Measurements from ENCODE around the gene SH2B2.

SH2B2 gene

DNA sequence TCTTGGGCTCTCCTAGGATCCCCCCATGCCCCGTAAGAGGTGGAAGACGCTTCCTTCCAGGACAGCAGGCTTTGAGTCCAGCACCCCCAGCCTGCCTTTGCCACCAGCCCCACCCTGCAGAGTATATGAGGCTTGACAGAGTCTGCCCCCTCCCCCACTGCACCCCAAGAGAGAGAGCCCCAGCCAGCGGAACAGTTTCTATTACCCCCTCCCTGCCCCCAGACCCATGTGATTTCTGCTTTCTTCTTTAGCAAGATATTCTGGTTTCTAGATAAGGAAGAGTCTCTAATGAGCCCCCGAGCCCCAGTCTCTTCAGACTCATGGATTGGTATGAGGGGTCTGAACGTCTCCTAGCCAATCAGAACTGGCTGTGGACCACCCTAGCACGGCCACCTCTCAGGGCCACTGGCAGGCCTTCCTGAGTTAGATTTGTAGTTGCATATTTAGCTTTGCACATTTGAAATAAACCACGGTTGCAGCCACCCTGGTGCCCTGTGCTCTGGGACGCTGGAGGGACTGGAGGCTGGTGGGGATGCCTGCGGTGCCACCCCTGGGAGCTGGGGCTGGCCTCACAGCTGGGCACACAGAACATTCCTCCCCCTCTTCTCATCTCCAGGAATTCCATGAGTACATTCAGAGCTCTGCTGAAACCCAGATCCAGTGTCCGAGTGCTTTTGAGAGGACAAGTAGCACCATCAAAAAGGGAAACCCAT, 3.0 kb upstream of the SH2B2 start:
- peaks cover 20% of the 10 kb centered on the region for H3K4me1 ChIP-seq (ENCODE audit: control insufficient read depth, insufficient read depth, low read length)
- H3K9me3 ChIP-seq (ENCODE audit: control insufficient read depth, low read length) = no peaks in the 10 kb centered on the region
- H3K36me3 ChIP-seq (ENCODE audit: control insufficient read depth, insufficient read depth, low read length) = no peaks in the 10 kb centered on the region
- H3K9ac ChIP-seq (ENCODE audit: low read length) = no peak overlapping the region
- H3K4me3 ChIP-seq (ENCODE audit: low read length) = no peak overlapping the region
- H3K27me3 ChIP-seq (ENCODE audit: control insufficient read depth, insufficient read depth, low read length) = peaks cover 8% of the 10 kb centered on the region

DNA sequence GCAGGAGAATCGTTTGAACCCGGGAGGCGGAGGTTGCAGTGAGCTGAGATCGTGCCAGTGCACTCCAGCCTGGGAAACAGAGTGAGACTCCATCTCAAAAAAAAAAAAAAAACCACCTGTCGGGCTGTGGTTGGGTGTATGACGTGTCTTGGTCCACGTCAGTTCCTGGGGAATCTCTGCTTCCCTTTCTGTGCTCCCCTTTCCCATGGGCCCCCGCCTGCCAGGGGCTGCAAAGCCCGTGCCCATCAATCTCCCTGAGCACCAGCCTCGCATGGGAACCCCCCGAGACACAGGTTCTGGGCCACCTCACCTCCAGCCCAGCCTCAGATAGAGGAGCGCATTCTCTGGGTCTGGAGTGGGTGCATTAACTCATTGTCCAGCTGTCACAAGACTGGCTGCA, 2.3 kb upstream of the SH2B2 start:
- Histone ChIP-seq H3K4me1 (ENCODE audit: control insufficient read depth, insufficient read depth, low read length) (peaks cover 20% of the 10 kb centered on the region), H3K9me3 (ENCODE audit: control insufficient read depth, low read length) (no peaks in the 10 kb centered on the region), H3K4me3 (ENCODE audit: low read length) (no peak overlapping the region), H3K27me3 (ENCODE audit: control insufficient read depth, insufficient read depth, low read length) (peaks cover 8% of the 10 kb centered on the region), H3K36me3 (ENCODE audit: control insufficient read depth, insufficient read depth, low read length) (no peaks in the 10 kb centered on the region), H3K9ac (ENCODE audit: low read length) (no peak overlapping the region)

DNA sequence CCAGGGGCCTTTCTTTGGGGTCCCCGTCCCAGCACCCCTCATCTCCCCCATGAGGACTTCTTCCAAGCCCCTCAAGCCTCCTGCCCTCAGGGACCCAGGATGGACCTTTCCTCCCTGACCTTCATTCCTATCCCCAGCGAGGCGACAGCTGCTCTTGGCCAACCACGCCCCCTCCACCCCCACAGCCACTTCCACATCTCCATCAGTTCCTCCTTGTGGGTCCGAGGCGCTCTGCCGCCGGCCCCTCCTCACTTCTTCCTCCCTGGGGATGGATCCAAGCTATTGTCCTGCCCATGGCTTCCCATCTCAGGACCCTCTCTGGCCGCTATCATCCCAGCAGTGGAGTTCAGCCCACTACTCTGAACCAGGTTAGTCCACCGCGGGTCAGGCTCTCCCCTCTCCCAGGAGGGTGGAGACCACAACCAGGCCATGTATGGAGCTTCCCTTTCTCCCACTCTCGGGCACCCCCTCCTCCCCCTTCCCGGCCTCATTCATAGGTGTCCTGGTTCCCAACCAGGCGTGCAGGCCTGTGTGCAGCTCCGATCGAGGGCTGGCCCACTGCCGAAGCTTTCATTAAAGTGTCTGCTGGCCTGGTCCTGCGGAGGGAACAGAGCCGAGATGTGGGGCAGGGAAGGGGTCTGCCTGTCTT, 1.7 kb upstream of the SH2B2 start:
- Histone ChIP-seq H3K9me3 (ENCODE audit: control insufficient read depth, low read length) (no peaks in the 10 kb centered on the region), H3K4me1 (ENCODE audit: control insufficient read depth, insufficient read depth, low read length) (peaks cover 20% of the 10 kb centered on the region), H3K36me3 (ENCODE audit: control insufficient read depth, insufficient read depth, low read length) (no peaks in the 10 kb centered on the region), H3K4me3 (ENCODE audit: low read length) (no peak overlapping the region), H3K27me3 (ENCODE audit: control insufficient read depth, insufficient read depth, low read length) (peaks cover 8% of the 10 kb centered on the region), H3K9ac (ENCODE audit: low read length) (no peak overlapping the region)

DNA sequence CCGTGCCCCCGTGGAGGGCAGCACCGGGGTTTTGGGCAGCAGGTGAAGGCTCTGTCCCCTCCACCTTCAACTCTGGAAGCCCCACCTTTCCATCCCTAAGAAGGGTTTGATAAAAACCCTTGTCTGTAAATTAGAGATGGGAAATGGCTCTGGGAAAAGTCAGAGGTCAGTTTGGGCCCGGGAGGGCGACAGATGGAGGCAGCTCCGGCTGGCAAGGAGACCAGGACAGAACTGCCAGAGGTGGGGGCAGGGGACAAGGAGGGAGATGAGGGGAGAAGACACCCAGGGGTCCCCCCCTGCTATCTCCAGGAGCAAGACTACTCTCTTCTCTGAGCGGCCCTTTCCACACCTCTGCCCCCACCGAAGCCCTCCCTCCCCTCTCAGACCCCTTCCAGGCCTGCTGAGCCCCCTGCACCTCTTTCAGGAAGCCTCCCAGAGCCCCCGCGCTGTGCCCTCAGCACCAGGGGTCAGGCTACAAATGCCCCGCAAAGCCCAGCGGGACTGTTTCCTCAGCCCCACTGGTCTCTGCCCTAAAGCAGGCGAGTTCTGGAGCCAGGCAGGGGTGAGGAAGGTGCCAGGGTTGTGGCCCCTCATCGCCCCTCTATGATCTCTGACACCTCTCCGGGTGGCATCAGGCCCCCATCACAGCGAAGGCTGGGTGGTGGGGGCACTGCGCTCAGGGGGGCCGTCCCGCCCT, 980 bp upstream of the SH2B2 start:
- peaks cover 8% of the 10 kb centered on the region for H3K27me3 ChIP-seq (ENCODE audit: control insufficient read depth, insufficient read depth, low read length)
- H3K4me1 ChIP-seq (ENCODE audit: control insufficient read depth, insufficient read depth, low read length) = peaks cover 20% of the 10 kb centered on the region
- H3K36me3 ChIP-seq (ENCODE audit: control insufficient read depth, insufficient read depth, low read length) = no peaks in the 10 kb centered on the region
- no peak overlapping the region for H3K4me3 ChIP-seq (ENCODE audit: low read length)
- H3K9ac ChIP-seq (ENCODE audit: low read length) = peak overlapping the region; percentile 53
- no peaks in the 10 kb centered on the region for H3K9me3 ChIP-seq (ENCODE audit: control insufficient read depth, low read length)

DNA sequence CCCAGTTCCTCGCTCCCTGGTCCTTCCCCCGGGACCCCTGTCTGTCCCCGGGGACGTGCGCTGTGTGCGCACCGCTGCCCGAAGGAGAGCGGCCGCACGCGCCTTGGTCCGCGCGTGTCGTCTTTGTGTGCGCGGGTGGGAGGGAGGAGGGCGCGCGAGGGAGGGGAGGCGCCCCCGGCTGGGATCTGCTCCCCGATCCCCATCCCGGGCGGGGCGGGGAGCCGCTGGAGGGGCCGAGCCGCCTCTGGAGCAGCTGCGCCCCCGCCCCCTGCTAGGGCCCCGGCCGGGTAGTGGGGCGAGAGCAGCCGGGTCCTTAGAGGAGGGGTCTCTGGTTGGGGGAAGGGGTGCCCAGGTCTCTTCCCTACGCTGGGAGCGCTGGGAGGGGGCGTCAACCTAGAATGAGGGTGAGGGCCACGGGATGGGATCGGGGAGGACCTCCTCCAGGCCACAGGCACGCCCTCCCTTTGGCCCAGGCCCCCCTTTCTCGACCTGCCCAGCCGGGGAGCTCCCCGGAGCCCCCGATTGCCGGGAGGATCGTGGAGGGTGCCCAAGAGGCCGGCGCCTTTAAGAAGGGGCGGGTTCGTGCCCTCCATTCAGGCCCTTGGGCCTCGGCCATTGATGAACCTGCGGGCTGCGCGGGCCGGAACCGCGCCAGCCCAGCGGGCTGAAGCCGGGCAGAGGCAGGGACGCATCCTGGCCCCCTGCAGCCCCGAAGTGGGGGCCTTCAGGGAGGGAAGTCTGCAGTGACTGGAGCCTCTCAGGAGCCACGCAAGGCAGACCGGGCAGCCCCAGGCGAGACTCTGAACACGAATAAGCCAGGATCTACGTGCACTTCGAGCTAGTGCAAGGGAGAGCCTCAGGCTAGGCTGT, 678 bp downstream of the SH2B2 start:
- no peaks in the 10 kb centered on the region for H3K9me3 ChIP-seq (ENCODE audit: control insufficient read depth, low read length)
- peaks cover 8% of the 10 kb centered on the region for H3K27me3 ChIP-seq (ENCODE audit: control insufficient read depth, insufficient read depth, low read length)
- peak overlapping the region; percentile 39 for H3K9ac ChIP-seq (ENCODE audit: low read length)
- H3K4me3 ChIP-seq (ENCODE audit: low read length) = peak overlapping the region; percentile 67
- H3K4me1 ChIP-seq (ENCODE audit: control insufficient read depth, insufficient read depth, low read length) = peaks cover 20% of the 10 kb centered on the region
- no peaks in the 10 kb centered on the region for H3K36me3 ChIP-seq (ENCODE audit: control insufficient read depth, insufficient read depth, low read length)

DNA sequence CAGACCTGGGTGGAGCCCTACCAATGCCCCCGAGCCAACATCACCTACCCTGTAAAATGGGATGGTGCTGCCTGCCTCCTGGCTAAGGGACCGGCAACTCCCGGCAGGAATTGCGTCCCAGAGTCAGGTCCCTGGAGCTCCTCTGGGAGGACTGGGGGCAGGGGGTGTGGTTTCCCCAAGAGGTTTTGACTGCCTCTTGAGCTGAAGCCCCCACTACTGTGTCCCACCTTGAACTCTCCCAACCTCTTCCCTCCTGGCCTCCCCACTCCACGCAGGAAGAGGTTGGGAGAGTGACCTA, 1.3 kb downstream of the SH2B2 start:
- peaks cover 20% of the 10 kb centered on the region for H3K4me1 ChIP-seq (ENCODE audit: control insufficient read depth, insufficient read depth, low read length)
- H3K4me3 ChIP-seq (ENCODE audit: low read length) = peak overlapping the region; percentile 67
- H3K36me3 ChIP-seq (ENCODE audit: control insufficient read depth, insufficient read depth, low read length) = no peaks in the 10 kb centered on the region
- no peak overlapping the region for H3K9ac ChIP-seq (ENCODE audit: low read length)
- no peaks in the 10 kb centered on the region for H3K9me3 ChIP-seq (ENCODE audit: control insufficient read depth, low read length)
- peaks cover 8% of the 10 kb centered on the region for H3K27me3 ChIP-seq (ENCODE audit: control insufficient read depth, insufficient read depth, low read length)

DNA sequence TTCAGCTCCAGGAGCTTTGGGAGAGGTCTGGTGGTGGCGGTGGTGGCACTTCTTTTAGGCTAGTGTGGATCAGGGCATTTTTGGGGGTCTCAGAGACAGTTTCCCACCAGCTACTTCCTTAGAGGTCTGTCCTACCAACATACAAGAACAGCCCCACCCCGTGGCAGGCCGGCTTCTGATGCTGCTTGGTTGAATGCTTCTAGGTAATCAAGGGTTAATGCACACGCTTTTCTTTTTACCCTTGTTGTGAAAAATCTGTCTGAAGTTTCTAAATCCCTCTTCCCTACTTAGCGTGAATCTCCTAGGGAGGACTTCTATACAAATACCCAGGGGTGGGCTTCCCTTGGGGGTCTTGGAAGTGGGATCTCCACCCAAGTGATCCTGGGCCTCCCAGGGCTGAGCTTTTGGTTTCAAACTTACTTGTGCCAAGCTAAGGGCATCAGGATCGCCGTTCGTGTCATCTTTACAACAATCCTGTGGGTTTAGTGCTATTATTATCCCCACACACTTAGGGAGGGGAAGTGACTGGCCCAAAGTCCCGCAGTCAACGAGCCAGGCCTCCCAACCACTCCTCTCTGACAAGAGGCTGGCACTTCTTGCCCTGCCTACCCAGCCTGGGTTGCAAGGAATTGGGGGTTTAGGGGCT, 1.7 kb downstream of the SH2B2 start:
- H3K9me3 ChIP-seq (ENCODE audit: control insufficient read depth, low read length) = no peaks in the 10 kb centered on the region
- peaks cover 20% of the 10 kb centered on the region for H3K4me1 ChIP-seq (ENCODE audit: control insufficient read depth, insufficient read depth, low read length)
- no peak overlapping the region for H3K9ac ChIP-seq (ENCODE audit: low read length)

DNA sequence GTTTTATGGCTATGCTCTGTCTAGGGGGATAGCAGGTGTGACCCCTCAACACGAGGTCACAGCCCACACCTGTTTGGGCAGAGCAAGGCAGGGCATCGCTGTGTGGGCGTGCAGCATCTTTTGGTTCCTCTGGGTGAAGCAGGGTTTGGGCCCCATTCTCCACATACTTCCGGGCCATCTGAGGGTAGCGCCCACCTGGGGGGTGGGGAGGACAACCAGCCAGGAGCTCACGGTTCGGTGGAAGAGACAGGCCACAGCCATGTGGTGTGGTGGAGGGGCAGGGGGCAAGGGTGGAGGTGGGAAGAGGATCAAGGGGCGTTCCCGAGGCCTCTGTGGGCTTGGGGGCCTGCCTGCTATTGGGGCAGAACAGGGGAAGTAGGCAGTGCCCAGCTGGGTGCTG, 2.4 kb downstream of the SH2B2 start:
- H3K9me3 ChIP-seq (ENCODE audit: control insufficient read depth, low read length) = no peaks in the 10 kb centered on the region
- H3K4me3 ChIP-seq (ENCODE audit: low read length) = no peak overlapping the region
- no peak overlapping the region for H3K9ac ChIP-seq (ENCODE audit: low read length)
- H3K27me3 ChIP-seq (ENCODE audit: control insufficient read depth, insufficient read depth, low read length) = peaks cover 12% of the 10 kb centered on the region
- peaks cover 20% of the 10 kb centered on the region for H3K4me1 ChIP-seq (ENCODE audit: control insufficient read depth, insufficient read depth, low read length)
- no peaks in the 10 kb centered on the region for H3K36me3 ChIP-seq (ENCODE audit: control insufficient read depth, insufficient read depth, low read length)

More for the DNA sequence above, 1.7 kb downstream of the SH2B2 start:
- Histone ChIP-seq H3K36me3 (ENCODE audit: control insufficient read depth, insufficient read depth, low read length) (no peaks in the 10 kb centered on the region), H3K4me3 (ENCODE audit: low read length) (no peak overlapping the region), H3K27me3 (ENCODE audit: control insufficient read depth, insufficient read depth, low read length) (peaks cover 8% of the 10 kb centered on the region)

DNA sequence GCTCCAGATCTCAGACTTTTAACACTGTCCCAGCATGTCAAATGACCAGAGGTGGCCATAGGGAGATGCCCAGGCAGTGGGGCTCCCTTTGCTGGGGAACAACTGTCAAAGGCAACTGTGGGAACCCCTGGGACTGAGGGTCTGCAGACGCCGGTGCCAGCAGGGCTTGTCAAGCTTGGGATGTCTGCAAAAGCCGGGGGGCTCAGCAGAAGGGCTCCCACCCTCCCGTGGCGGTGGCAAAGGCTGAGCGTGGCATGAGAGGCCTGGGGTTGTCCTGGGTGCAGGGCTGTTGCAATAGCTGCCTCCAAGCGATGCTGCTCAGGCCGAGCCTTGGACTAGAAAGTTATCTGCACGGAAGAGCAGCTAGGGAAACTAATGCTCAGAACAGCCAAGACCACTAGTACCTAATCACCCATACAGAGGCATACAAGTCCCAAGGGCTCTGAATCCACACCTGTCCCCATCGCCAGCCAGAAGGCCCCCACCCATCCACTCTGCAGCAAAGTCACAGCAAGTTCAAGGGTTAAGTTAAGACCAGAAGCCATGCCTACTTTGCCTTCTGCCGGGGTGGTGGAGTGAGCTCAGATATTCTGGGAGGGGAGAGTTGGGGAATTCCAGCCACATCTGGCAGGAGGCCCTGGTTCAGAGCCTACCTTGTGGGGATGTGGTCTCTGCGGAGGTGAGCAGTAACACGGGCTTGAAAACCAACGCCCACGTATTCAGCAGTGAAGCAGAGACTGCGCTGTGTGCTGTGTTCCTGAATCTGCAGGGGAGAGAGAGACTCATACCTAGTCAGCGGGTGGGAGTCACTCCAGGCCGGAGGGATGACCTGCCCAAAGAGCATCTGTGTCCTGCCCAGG, 4.6 kb downstream of the SH2B2 start:
- peaks cover 7% of the 10 kb centered on the region for H3K27me3 ChIP-seq (ENCODE audit: control insufficient read depth, insufficient read depth, low read length)
- no peaks in the 10 kb centered on the region for H3K36me3 ChIP-seq (ENCODE audit: control insufficient read depth, insufficient read depth, low read length)
- no peak overlapping the region for H3K4me3 ChIP-seq (ENCODE audit: low read length)
- H3K4me1 ChIP-seq (ENCODE audit: control insufficient read depth, insufficient read depth, low read length) = peaks cover 14% of the 10 kb centered on the region
- H3K9me3 ChIP-seq (ENCODE audit: control insufficient read depth, low read length) = no peaks in the 10 kb centered on the region
- no peak overlapping the region for H3K9ac ChIP-seq (ENCODE audit: low read length)

DNA sequence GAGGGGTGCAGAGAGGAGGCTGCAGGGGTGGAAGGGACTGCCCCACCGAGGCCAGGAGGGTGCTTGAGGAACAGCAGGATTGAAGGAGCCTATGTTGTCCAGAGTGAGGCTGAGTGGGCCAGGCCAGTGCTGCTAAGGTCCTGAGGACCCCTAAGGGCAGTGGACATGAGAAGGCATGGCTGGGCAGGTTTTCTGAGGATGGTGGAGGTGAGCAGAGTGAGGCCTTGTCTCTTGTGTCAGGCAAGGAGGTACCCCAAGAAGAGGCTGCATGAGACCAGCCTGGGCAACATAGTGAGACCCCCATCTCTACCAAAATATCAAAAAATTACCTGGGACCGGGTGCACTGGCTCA, 5.2 kb downstream of the SH2B2 start:
- peaks cover 14% of the 10 kb centered on the region for H3K4me1 ChIP-seq (ENCODE audit: control insufficient read depth, insufficient read depth, low read length)
- H3K9ac ChIP-seq (ENCODE audit: low read length) = no peak overlapping the region
- no peak overlapping the region for H3K4me3 ChIP-seq (ENCODE audit: low read length)
- H3K9me3 ChIP-seq (ENCODE audit: control insufficient read depth, low read length) = no peaks in the 10 kb centered on the region
- no peaks in the 10 kb centered on the region for H3K36me3 ChIP-seq (ENCODE audit: control insufficient read depth, insufficient read depth, low read length)
- H3K27me3 ChIP-seq (ENCODE audit: control insufficient read depth, insufficient read depth, low read length) = peaks cover 7% of the 10 kb centered on the region
